Astrocyte (in vitro differentiated cells and primary cell): ENCODE measurements around the gene SNAI3.

Source experiments
- CTCF ChIP-seq: IDR thresholded peaks from 2 replicates; pipeline ENCODE4 v1.5.1; 2011; ENCODE audit warnings: low read depth, mild to moderate bottlenecking, inconsistent platforms, low read length, moderate library complexity; ENCODE audit not compliant: insufficient read depth
- EZH2 ChIP-seq: IDR thresholded peaks from 2 replicates; pipeline ENCODE4 v1.6.1; 2012; ENCODE audit warnings: mild to moderate bottlenecking, low read length, inconsistent platforms; ENCODE audit not compliant: insufficient read depth

- TF ChIP-seq CTCF, result no peak
- no peak for TF ChIP-seq EZH2
Observed at GRCh38 chr16:88705801-88706228, 19.5 kb upstream of the SNAI3 start.
